Kidney (tissue), 14 donors: ENCODE measurements around the gene KCNJ15. TPM values are rescaled to one million over a fixed set of nuclear protein-coding genes. Genes with fewer than 3 reads are reported as not detected.

Experiments used
- DNase-seq, 5 donors: peaks; one replicate each; pipeline ENCODE4 v3.0.0-alpha.2; 2013 to 2020
- FAIRE-seq: peaks from 2 replicates; lab custom pipeline; 2012; peaks lifted over from hg19 to GRCh38; lab: Jason Lieb, UNC
- H3K27ac ChIP-seq, 2 donors: one replicate each; pipeline ENCODE4 v1.7.0; 2013; ENCODE audit warnings: low read depth in 2 of 2, low read length in 2 of 2, inconsistent platforms in 1 of 2
- H3K27me3 ChIP-seq: one replicate; pipeline ENCODE4 v1.7.1; 2013; ENCODE audit warnings: low read length, inconsistent platforms; ENCODE audit not compliant: control insufficient read depth, insufficient read depth
- H3K36me3 ChIP-seq, 3 donors: one replicate each; pipeline versions ENCODE4 v1.7.0 to v1.7.1; 2013; ENCODE audit warnings: low read length in 3 of 3, control low read depth in 1 of 3, inconsistent platforms in 1 of 3; ENCODE audit not compliant: insufficient read depth in 3 of 3, control insufficient read depth in 2 of 3
- H3K4me1 ChIP-seq, 3 donors: one replicate each; pipeline versions ENCODE4 v1.7.0 to v1.7.1; 2013; ENCODE audit warnings: low read length in 3 of 3, inconsistent platforms in 1 of 3, low read depth in 1 of 3; ENCODE audit not compliant: control insufficient read depth in 2 of 3, insufficient read depth in 2 of 3
- H3K4me3 ChIP-seq, 3 donors: one replicate each; pipeline versions ENCODE4 v1.7.0 to v1.8.1; 2013; ENCODE audit warnings: low read length in 3 of 3, control low read depth in 1 of 3, inconsistent platforms in 1 of 3
- H3K9ac ChIP-seq, 3 donors: one replicate each; pipeline versions ENCODE4 v1.7.0 to v1.7.1; 2013; ENCODE audit warnings: low read length in 3 of 3, control low read depth in 1 of 3, inconsistent platforms in 1 of 3
- H3K9me3 ChIP-seq, 3 donors: one replicate each; pipeline versions ENCODE4 v1.7.0 to v1.7.1; 2013; ENCODE audit warnings: low read length in 3 of 3, control low read depth in 1 of 3, inconsistent platforms in 1 of 3; ENCODE audit not compliant: control insufficient read depth in 2 of 3, insufficient read depth in 1 of 3
- intact Hi-C: fragments of 100-400 bp; cut with DNase I; formaldehyde crosslinking; loops from one replicate; pipeline ENCODE4 v1.11.1; 2022
- polyA plus RNA-seq: library from polyadenylated mRNA; stranded (reverse); fragments of 350-450 nt; fragmentation: Illumina TruSeq; extraction: RNeasy Lipid Tissue Mini Kit (QIAGEN cat#74804); gene quantifications from one replicate; pipeline ENCODE4 v1.2.3, GENCODE V29; 2014; ENCODE audit warnings: low read depth, low replicate concordance; ENCODE audit not compliant: insufficient read depth
- total RNA-seq: library from RNA; stranded (reverse); fragmentation: NEBNext Ultra II Directional; extraction: Animal tissue kit (Norgen Biotek cat#: 25700); gene quantifications from one replicate; pipeline ENCODE4 v1.2.1, GENCODE V29; 2021
- TF ChIP-seq, protein P1 (sequence below): IDR thresholded peaks from 3 replicates; pipeline ENCODE4 v1.5.1; 2012; ENCODE audit warnings: mild to moderate bottlenecking, moderate library complexity, borderline replicate concordance; ENCODE audit not compliant: insufficient read depth; ENCODE audit errors: extremely low read depth
- donor health status: control.
- donor health status: control.
- donor health status: control.
- donor health status: control.
- donor health status: control.
- donor health status: DM: yes; HTN: yes; CAD: no.
- donor health status: Normal renal cell carcinoma (clear cell type).

The KCNJ15 gene
- total and polyA plus RNA-seq, 2 donors from 2014 or later, result 102 to 142 TPM

DNA sequence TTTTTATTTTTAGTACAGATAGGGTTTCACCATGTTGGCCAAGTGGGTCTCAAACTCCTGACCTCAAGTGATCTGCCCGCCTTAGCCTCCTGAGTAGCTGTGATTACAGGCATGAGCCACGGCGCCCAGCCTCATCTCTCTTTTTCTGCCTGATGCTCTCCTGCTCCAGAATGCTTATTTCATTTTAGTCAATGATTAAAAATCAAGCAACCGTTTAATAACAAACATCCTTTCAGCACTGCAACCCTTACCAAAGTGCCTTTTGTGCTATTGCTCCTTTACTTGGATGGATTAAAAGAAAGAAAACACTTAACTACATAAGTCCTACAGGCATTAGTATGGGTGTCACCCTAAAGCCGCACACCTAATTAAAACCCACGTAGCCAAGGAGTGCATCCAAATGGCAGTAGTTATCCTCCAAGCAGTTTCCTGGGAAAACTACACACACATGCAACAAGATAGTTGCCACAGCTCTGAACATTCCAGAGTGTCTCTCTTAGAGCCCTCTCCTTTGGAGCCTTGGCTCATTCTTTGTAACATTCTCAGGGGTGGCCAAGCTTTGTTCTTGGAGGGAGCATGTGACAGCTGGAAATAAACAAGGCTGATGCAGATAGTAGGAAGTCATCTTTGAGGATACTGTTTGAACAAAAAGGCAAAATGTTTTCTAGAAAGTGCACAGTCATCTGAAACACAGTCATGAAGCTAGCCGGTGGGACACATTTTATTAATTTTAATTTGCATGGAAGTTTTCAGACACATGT is 51.2 kb downstream of the KCNJ15 start:
- FAIRE-seq, result no peak
- Histone ChIP-seq H3K9me3 (no peaks in the 10 kb centered on the region), H3K27me3 (no peaks in the 10 kb centered on the region), H3K4me3 (no peak overlapping the region), H3K4me1 (peaks cover 3 to 11% (median 6%) of the 10 kb centered on the region in 3 donors), H3K27ac (no peak overlapping the region), H3K9ac (no peak overlapping the region), H3K36me3 (no peaks in the 10 kb centered on the region)
- peak in 1 of 5 donors; percentile 43 for DNase-seq
- intact Hi-C loops, result no loop called here
- TF ChIP-seq, protein P1, sequence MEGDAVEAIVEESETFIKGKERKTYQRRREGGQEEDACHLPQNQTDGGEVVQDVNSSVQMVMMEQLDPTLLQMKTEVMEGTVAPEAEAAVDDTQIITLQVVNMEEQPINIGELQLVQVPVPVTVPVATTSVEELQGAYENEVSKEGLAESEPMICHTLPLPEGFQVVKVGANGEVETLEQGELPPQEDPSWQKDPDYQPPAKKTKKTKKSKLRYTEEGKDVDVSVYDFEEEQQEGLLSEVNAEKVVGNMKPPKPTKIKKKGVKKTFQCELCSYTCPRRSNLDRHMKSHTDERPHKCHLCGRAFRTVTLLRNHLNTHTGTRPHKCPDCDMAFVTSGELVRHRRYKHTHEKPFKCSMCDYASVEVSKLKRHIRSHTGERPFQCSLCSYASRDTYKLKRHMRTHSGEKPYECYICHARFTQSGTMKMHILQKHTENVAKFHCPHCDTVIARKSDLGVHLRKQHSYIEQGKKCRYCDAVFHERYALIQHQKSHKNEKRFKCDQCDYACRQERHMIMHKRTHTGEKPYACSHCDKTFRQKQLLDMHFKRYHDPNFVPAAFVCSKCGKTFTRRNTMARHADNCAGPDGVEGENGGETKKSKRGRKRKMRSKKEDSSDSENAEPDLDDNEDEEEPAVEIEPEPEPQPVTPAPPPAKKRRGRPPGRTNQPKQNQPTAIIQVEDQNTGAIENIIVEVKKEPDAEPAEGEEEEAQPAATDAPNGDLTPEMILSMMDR, result no peak

DNA sequence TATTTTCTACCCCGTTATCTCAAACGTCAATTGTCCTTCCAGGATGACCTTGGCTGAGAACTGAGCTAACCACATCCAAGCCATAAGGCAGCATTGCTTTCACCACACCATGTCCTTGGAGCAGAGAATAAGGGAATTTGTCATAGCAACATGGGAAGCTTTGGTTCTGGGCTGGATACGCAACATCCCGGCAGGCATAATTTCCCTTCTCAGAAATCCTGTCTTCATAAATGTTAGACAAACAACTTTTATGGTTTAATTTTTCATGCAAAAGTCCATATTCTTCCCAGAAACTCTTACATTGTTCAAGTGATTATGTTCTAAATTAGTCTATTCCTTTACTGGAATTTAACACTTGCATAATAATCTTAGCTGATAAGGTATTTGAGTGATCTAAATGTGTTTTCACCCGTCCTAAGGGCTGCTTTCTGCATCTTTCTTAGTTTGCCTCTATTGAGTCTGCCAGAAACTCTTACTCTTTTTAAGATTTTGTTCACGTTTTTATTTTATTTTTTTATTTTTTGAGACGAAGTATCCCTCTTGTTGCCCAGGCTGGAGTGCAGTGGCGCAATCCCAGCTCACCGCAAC is 51.8 kb downstream of the KCNJ15 start:
- H3K9ac ChIP-seq, result no peak overlapping the region
- intact Hi-C loops, result no loop called here
- TF ChIP-seq, protein P1, result no peak
- no peaks in the 10 kb centered on the region for H3K36me3 ChIP-seq
- peak overlapping the region in 1 of 2 donors; percentile 30 for H3K27ac ChIP-seq
- no peaks in the 10 kb centered on the region for H3K27me3 ChIP-seq
- no peaks in the 10 kb centered on the region for H3K9me3 ChIP-seq
- DNase-seq, result no peak
- H3K4me3 ChIP-seq, result no peak overlapping the region
- H3K4me1 ChIP-seq, result peaks cover 3 to 17% (median 8%) of the 10 kb centered on the region in 3 donors
- FAIRE-seq, result no peak

DNA sequence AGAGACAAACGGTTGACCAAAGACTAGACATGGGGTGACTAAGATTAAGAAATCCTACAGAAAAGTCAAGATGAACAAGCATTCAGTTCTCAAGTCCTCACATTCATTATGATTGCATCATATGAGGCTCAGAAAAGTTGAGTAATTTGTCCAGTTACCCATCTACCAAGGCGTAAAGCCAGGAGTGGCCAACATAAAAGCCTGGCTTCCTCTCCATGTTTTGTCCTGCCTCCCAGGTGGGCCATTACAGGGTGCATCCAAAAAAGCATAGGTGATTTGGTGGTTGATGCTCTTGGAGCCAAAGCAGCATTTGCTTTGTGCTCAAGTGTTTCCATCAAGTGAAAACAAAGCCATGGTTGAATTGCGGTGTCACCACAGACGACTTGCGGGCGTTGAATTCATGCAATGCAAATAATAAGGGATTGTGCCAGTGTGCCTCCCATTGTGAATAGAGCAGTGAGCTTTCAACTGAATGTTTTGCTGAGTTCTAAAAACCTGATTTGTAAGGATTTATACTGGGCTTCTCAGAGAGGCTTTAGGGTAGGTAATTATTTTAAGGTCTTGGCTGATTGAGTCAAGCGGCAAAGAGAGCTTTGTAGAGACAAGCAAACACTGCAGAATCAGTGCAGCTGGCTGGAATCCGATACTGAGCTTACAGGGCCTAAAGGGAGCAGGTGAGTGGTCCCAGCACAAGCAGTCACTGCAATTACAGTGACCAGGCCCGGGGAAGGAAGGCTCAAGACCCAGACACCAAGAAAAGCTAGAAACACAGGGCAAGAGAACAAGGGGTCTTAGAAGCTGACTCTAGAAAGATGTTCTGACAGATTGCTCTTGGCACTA is 54.1 kb downstream of the KCNJ15 start:
- H3K9ac ChIP-seq, result no peak overlapping the region
- no peak overlapping the region for H3K4me3 ChIP-seq
- H3K27ac ChIP-seq, result peak overlapping the region; percentile 24 to 61
- H3K36me3 ChIP-seq, result no peaks in the 10 kb centered on the region
- peak in 3 of 5 donors; percentile 67 to 83 (median 72) for DNase-seq
- intact Hi-C loops, result no loop called here
- H3K4me1 ChIP-seq, result peaks cover 8 to 32% (median 22%) of the 10 kb centered on the region in 3 donors
- FAIRE-seq, result no peak
- H3K9me3 ChIP-seq, result no peaks in the 10 kb centered on the region
- no peaks in the 10 kb centered on the region for H3K27me3 ChIP-seq
- TF ChIP-seq, protein P1, result no peak
